IMR-90 (cell line): Measurements from ENCODE around the gene MACIR. TPM values are rescaled to one million over a fixed set of nuclear protein-coding genes. Genes with fewer than 3 reads are reported as not detected.

ENCODE experiments used
- ATAC-seq: fragments of 200-7000 bp; cut with Tn5 transposase; 2 replicates; pipeline ENCODE4 v1.9.1; 2020; ENCODE audit warnings: low read depth, mild to moderate bottlenecking, moderate library complexity
- BruUV-seq: library from RNA; stranded (reverse); fragments of 400-500 nt; replicated peaks from 2 replicates; lab custom pipeline; 2021; lab: Mats Ljungman, UMichigan
- CTCF ChIA-PET: fragments of 300-600 bp; formaldehyde crosslinking; extraction: SDS; loops from one replicate; lab custom pipeline; 2021; ENCODE audit warnings: antibody characterized with exemption; lab: Yijun Ruan, JAX
- POLR2A ChIA-PET: fragments of 300-600 bp; sonication (Branson Sonifier 250); formaldehyde crosslinking; loops from one replicate; lab custom pipeline; 2022; ENCODE audit warnings: antibody characterized with exemption; ENCODE audit not compliant: unreplicated experiment; lab: Charles Lee
- DNase-seq: peaks from one replicate; pipeline ENCODE4 v3.0.0; 2013
- H2AFZ ChIP-seq: replicated peaks from 2 replicates; pipeline ENCODE3; 2013; ENCODE audit warnings: low read length, mild to moderate bottlenecking; ENCODE audit not compliant: poor library complexity
- H2AK5ac ChIP-seq: 2 replicates; pipeline ENCODE4 v1.6.1; 2013; ENCODE audit warnings: low read depth, low read length, inconsistent platforms
- H2AK9ac ChIP-seq: replicated peaks from 2 replicates; pipeline ENCODE3; 2013; ENCODE audit warnings: mild to moderate bottlenecking, low read depth, low read length, moderate library complexity; ENCODE audit not compliant: poor library complexity
- H2BK120ac ChIP-seq: 2 replicates; pipeline ENCODE4 v1.6.1; 2013; ENCODE audit warnings: low read depth, low read length, inconsistent platforms
- H2BK15ac ChIP-seq: 3 replicates; pipeline ENCODE4 v1.6.1; 2013; ENCODE audit warnings: low read depth, low read length, inconsistent platforms
- H2BK20ac ChIP-seq: 2 replicates; pipeline ENCODE4 v1.6.1; 2013; ENCODE audit warnings: low read depth, mild to moderate bottlenecking, inconsistent platforms, low read length, moderate library complexity
- H2BK5ac ChIP-seq: 2 replicates; pipeline ENCODE4 v1.6.1; 2013; ENCODE audit warnings: mild to moderate bottlenecking, low read depth, low read length, inconsistent platforms; ENCODE audit not compliant: poor library complexity, severe bottlenecking
- H3K14ac ChIP-seq: replicated peaks from 2 replicates; pipeline ENCODE4 v1.6.1; 2013; ENCODE audit warnings: low read depth, low read length, inconsistent platforms
- H3K18ac ChIP-seq: 2 replicates; pipeline ENCODE4 v1.6.1; 2013; ENCODE audit warnings: low read depth, low read length, control low read depth
- H3K23ac ChIP-seq: 2 replicates; pipeline ENCODE4 v1.6.1; 2013; ENCODE audit warnings: low read depth, low read length, inconsistent platforms
- H3K27ac ChIP-seq: 2 replicates; pipeline ENCODE4 v1.5.1; 2013; ENCODE audit warnings: mild to moderate bottlenecking, control low read depth, low read length; ENCODE audit not compliant: insufficient read depth
- H3K27me3 ChIP-seq: 2 replicates; pipeline ENCODE4 v1.6.1; 2013; ENCODE audit warnings: low read length; ENCODE audit not compliant: control insufficient read depth, insufficient read depth
- H3K36me3 ChIP-seq: 2 replicates; pipeline ENCODE4 v1.6.1; 2013; ENCODE audit warnings: low read length, mixed read lengths; ENCODE audit not compliant: control insufficient read depth, insufficient read depth
- H3K4ac ChIP-seq: 2 replicates; pipeline ENCODE4 v1.6.1; 2013; ENCODE audit warnings: low read depth, low read length, inconsistent platforms
- H3K4me1 ChIP-seq: 2 replicates; pipeline ENCODE4 v1.6.1; 2013; ENCODE audit warnings: low read length, mixed read lengths; ENCODE audit not compliant: control insufficient read depth, insufficient read depth
- H3K4me2 ChIP-seq: 2 replicates; pipeline ENCODE4 v1.6.1; 2013; ENCODE audit warnings: low read depth, mild to moderate bottlenecking, control low read depth, low read length, moderate library complexity
- H3K4me3 ChIP-seq: 2 replicates; pipeline ENCODE4 v1.5.1; 2013; ENCODE audit warnings: low read depth, mild to moderate bottlenecking, control low read depth, low read length, moderate library complexity; ENCODE audit not compliant: insufficient read depth
- H3K56ac ChIP-seq: 2 replicates; pipeline ENCODE4 v1.6.1; 2013; ENCODE audit warnings: low read length, inconsistent platforms; ENCODE audit not compliant: insufficient read depth; ENCODE audit errors: extremely low read depth
- H3K79me1 ChIP-seq, 2 experiments: 2 replicates each; pipeline ENCODE4 v1.6.1; 2013; ENCODE audit warnings: low read length in 2 of 2, inconsistent platforms in 1 of 2, low read depth in 1 of 2
- H3K9ac ChIP-seq: 2 replicates; pipeline ENCODE4 v1.6.1; 2013; ENCODE audit warnings: low read depth, low read length, control low read depth
- H3K9me1 ChIP-seq: 2 replicates; pipeline ENCODE4 v1.6.1; 2013; ENCODE audit warnings: low read length, inconsistent platforms; ENCODE audit not compliant: insufficient read depth
- H3K9me3 ChIP-seq: 2 replicates; pipeline ENCODE4 v1.6.1; 2013; ENCODE audit warnings: low read length; ENCODE audit not compliant: control insufficient read depth, insufficient read depth
- H4K20me1 ChIP-seq: 2 replicates; pipeline ENCODE4 v1.6.1; 2013; ENCODE audit warnings: low read length, inconsistent platforms; ENCODE audit not compliant: insufficient read depth
- H4K5ac ChIP-seq: 2 replicates; pipeline ENCODE4 v1.6.1; 2013; ENCODE audit warnings: mild to moderate bottlenecking, low read depth, low read length, control low read depth
- H4K8ac ChIP-seq, 2 experiments: 2 replicates each; pipeline ENCODE4 v1.6.1; 2013; ENCODE audit warnings: low read depth in 2 of 2, low read length in 2 of 2, control low read depth in 1 of 2, inconsistent platforms in 1 of 2
- H4K91ac ChIP-seq: 2 replicates; pipeline ENCODE4 v1.6.1; 2013; ENCODE audit warnings: low read depth, low read length, inconsistent platforms; ENCODE audit not compliant: insufficient read depth
- CHD1 ChIP-seq: IDR thresholded peaks from 2 replicates; pipeline ENCODE4 v1.6.1; 2012; ENCODE audit warnings: low read depth, low read length, improper control_type of control experiment
- MAFK ChIP-seq: IDR thresholded peaks from 2 replicates; pipeline ENCODE4 v1.6.1; 2012; ENCODE audit warnings: low read depth, low read length, improper control_type of control experiment
- WGBS, 2 experiments: methylation state at CpG; one replicate each; pipeline versions ENCODE4 v1.1.5 to v1.1.7; 2013; ENCODE audit warnings: missing lambda C conversion rate in 2 of 2; ENCODE audit not compliant: insufficient read length in 1 of 2; ENCODE audit errors: extremely low coverage in 2 of 2; 5-methylcytosine and 5-hydroxymethylcytosine counted together
- dilution Hi-C: fragments of 300-500 bp; cut with HindIII; formaldehyde crosslinking; loops from one replicate; pipeline ENCODE4 v1.14.3; 2018; ENCODE audit warnings: low sequenced_read_pairs; ENCODE audit not compliant: unreplicated experiment
- in situ Hi-C: fragments of 300-500 bp; cut with MboI; formaldehyde crosslinking; loops from 3 replicates; pipeline ENCODE4 v1.14.3; 2019; ENCODE audit warnings: low sequenced_read_pairs, inconsistent platforms, mixed read lengths
- intact Hi-C: fragments of 100-400 bp; cut with micrococcal nuclease; formaldehyde crosslinking; loops from 2 replicates; pipeline ENCODE4 v1.10.0; 2022
- polyA plus RNA-seq, 3 experiments: library from polyadenylated mRNA; depleted of rRNA; stranded (reverse); fragments of >200 nt; gene quantifications; 2 replicates each; pipeline ENCODE4 v1.2.3, GENCODE V29; 2012; ENCODE audit warnings: low replicate concordance in 1 of 3
- total RNA-seq: library from RNA; depleted of rRNA; stranded (reverse); fragments of >200 nt; gene quantifications from 2 replicates; pipeline ENCODE4 v1.2.3, GENCODE V29; 2012

MACIR gene
- total and polyA plus RNA-seq, 2 of the 4 experiments (the other 2 are of a cell fraction), result 11.1 to 21.3 TPM

GRCh38 chr5:103275851-103276250, 17.3 kb downstream of the MACIR start:
- no peak overlapping the region for H3K27ac ChIP-seq
- no peak overlapping the region for H2BK120ac ChIP-seq
- in situ Hi-C loops (no loop called here), intact Hi-C loops (no loop called here), dilution Hi-C loops (no loop called here)
- no peak overlapping the region for H4K91ac ChIP-seq
- H3K36me3 ChIP-seq, result peaks cover 6% of the 10 kb centered on the region
- H4K8ac ChIP-seq, result no peak overlapping the region
- no peak overlapping the region for H2BK20ac ChIP-seq
- H3K18ac ChIP-seq, result no peak overlapping the region
- no peak overlapping the region for H3K23ac ChIP-seq
- no peak overlapping the region for H2AK5ac ChIP-seq
- BruUV-seq, result no TSS peak
- H3K79me1 ChIP-seq, result peaks cover 11 to 32% of the 10 kb centered on the region in 2 experiments
- H3K9ac ChIP-seq, result no peak overlapping the region
- peaks cover 3% of the 10 kb centered on the region; the same call in 1 of the 2 replicates for H3K4me1 ChIP-seq
- ChIA-PET CTCF (interaction anchor here (0.6 kb wide), 1 partner anchor 11 kb away, joined by 4 read pairs; no protein-coding TSS in a partner anchor), POLR2A (no interaction called here)
- H4K5ac ChIP-seq, result no peak overlapping the region
- no peak overlapping the region for H3K4me2 ChIP-seq
- no peaks in the 10 kb centered on the region for H3K9me3 ChIP-seq
- no peak overlapping the region for H2AFZ ChIP-seq
- DNase-seq (no peak), ATAC-seq (no peak)
- no peak overlapping the region for H2BK5ac ChIP-seq
- H3K4me3 ChIP-seq, result no peak overlapping the region
- H3K27me3 ChIP-seq, result no peaks in the 10 kb centered on the region
- TF ChIP-seq CHD1 (no peak), MAFK (no peak)
- H2BK15ac ChIP-seq, result no peak overlapping the region
- WGBS, 2 experiments, result 100% methylated on average over 3 of the region's 12 CpGs; no CpG with 5 or more reads in 1 of the 2 experiments
- H3K56ac ChIP-seq, result no peak overlapping the region
- H3K9me1 ChIP-seq, result 0 out of 2 replicates have a peak, but pooled peaks cover 4% of the 10 kb centered on the region
- H3K14ac ChIP-seq, result no peak overlapping the region
- no peak overlapping the region for H3K4ac ChIP-seq
- H2AK9ac ChIP-seq, result no peak overlapping the region
- no peaks in the 10 kb centered on the region for H4K20me1 ChIP-seq
